ENCODE results near the gene FHIT. TPM values are rescaled to one million over a fixed set of nuclear protein-coding genes. Genes with fewer than 3 reads are reported as not detected.

FHIT gene
- total RNA-seq, 1 experiment from 2014 or later: 9.8 TPM

DNA sequence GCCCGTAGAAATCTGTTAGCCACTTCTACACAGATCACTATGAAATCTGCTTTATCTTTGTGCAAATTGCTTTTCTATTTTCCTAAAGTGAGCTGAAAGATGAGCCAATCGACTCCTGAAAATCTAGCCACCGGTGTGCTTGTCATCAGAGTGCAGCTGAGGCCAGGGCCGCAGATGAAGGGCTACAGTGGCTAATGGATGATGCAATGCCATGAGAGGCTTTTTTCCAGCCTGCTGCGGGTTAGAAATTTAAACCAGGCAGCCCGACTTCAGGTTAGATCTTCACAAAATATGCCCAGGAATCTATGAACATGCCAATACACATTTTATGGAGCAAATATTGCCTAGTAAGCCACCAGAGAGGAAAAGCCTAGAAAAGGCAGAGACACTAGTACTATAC, 1253.2 kb downstream of the FHIT start:
- CTCF ChIA-PET: no interaction called here

GRCh38 chr3:59997583-59997982, 1253.7 kb downstream of the FHIT start:
- ChIA-PET CTCF (no interaction called here), POLR2A (ENCODE audit: unreplicated experiment) (no interaction called here)
- no peaks in the 10 kb centered on the region for H3K4me1 ChIP-seq (replicated peaks; ENCODE audit: insufficient read depth)
- TF ChIP-seq CTCF (conservative IDR thresholded peaks at IDR 0.05) (no peak), EZH2 (IDR thresholded peaks at IDR 0.05; ENCODE audit: low read depth) (no peak)
- H3K4me3 ChIP-seq: no peak overlapping the region
- H3K27me3 ChIP-seq (ENCODE audit: insufficient read depth, low read depth): no peaks in the 10 kb centered on the region
- no peaks in the 10 kb centered on the region for H3K9me2 ChIP-seq (ENCODE audit: insufficient read depth)
- H4K20me1 ChIP-seq (ENCODE audit: insufficient read depth): no peaks in the 10 kb centered on the region
- BruUV-seq (replicated peaks): no TSS peak
- DNase-seq: no peak
- H3K79me2 ChIP-seq (ENCODE audit: low read depth): no peaks in the 10 kb centered on the region
- no peaks in the 10 kb centered on the region for H3K36me3 ChIP-seq (ENCODE audit: low read depth)
- H2AFZ ChIP-seq: no peak overlapping the region
- no peaks in the 10 kb centered on the region for H3K9me3 ChIP-seq (ENCODE audit: insufficient read depth, low read depth)
- H3K4me2 ChIP-seq: no peak overlapping the region
- no peaks in the 10 kb centered on the region for H3F3A ChIP-seq (ENCODE audit: insufficient read depth, low read depth)
- H3K27ac ChIP-seq: no peak overlapping the region
- intact Hi-C loops (cut with micrococcal nuclease; ENCODE audit: unreplicated experiment): no loop called here

More for the DNA sequence above, 1253.2 kb downstream of the FHIT start:
- no peak overlapping the region for H3K4me2 ChIP-seq
- DNase-seq: no peak
- no peak overlapping the region for H2AFZ ChIP-seq
- no peaks in the 10 kb centered on the region for H4K20me1 ChIP-seq (ENCODE audit: insufficient read depth)
- no peaks in the 10 kb centered on the region for H3K9me3 ChIP-seq (ENCODE audit: insufficient read depth, low read depth)
- no peak overlapping the region for H3K27ac ChIP-seq
- H3K9me2 ChIP-seq (ENCODE audit: insufficient read depth): no peaks in the 10 kb centered on the region
- no peaks in the 10 kb centered on the region for H3K4me1 ChIP-seq (replicated peaks; ENCODE audit: insufficient read depth)
- H3K4me3 ChIP-seq: no peak overlapping the region
- no peak for TF ChIP-seq EZH2 (IDR thresholded peaks at IDR 0.05; ENCODE audit: low read depth)
- no peak for TF ChIP-seq CTCF (conservative IDR thresholded peaks at IDR 0.05)
- H3K27me3 ChIP-seq (ENCODE audit: insufficient read depth, low read depth): no peaks in the 10 kb centered on the region
- no peaks in the 10 kb centered on the region for H3K36me3 ChIP-seq (ENCODE audit: low read depth)
- intact Hi-C loops (cut with micrococcal nuclease; ENCODE audit: unreplicated experiment): no loop called here
- H3F3A ChIP-seq (ENCODE audit: insufficient read depth, low read depth): no peaks in the 10 kb centered on the region
- POLR2A ChIA-PET (ENCODE audit: unreplicated experiment): no interaction called here
- BruUV-seq (replicated peaks): no TSS peak
- no peaks in the 10 kb centered on the region for H3K79me2 ChIP-seq (ENCODE audit: low read depth)

GRCh38 chr3:59996056-59996455, 1255.2 kb downstream of the FHIT start:
- Histone ChIP-seq H2AFZ (no peak overlapping the region), H4K20me1 (ENCODE audit: insufficient read depth) (no peaks in the 10 kb centered on the region), H3K27me3 (ENCODE audit: insufficient read depth, low read depth) (no peaks in the 10 kb centered on the region), H3K9me2 (ENCODE audit: insufficient read depth) (no peaks in the 10 kb centered on the region), H3K4me1 (replicated peaks; ENCODE audit: insufficient read depth) (no peaks in the 10 kb centered on the region), H3K79me2 (ENCODE audit: low read depth) (no peaks in the 10 kb centered on the region), H3K36me3 (ENCODE audit: low read depth) (no peaks in the 10 kb centered on the region), H3K9me3 (ENCODE audit: insufficient read depth, low read depth) (no peaks in the 10 kb centered on the region), H3K4me2 (no peak overlapping the region), H3K4me3 (no peak overlapping the region), H3F3A (ENCODE audit: insufficient read depth, low read depth) (no peaks in the 10 kb centered on the region), H3K27ac (no peak overlapping the region)
- CTCF ChIA-PET: interaction anchor here (0.6 kb wide), 1 partner anchor 979 kb away, joined by 3 read pairs; no protein-coding TSS in a partner anchor
- no peak for DNase-seq
- intact Hi-C loops (cut with micrococcal nuclease; ENCODE audit: unreplicated experiment): no loop called here
- TF ChIP-seq CTCF (conservative IDR thresholded peaks at IDR 0.05): no peak
- TF ChIP-seq EZH2 (IDR thresholded peaks at IDR 0.05; ENCODE audit: low read depth): no peak
- BruUV-seq (replicated peaks): no TSS peak
- POLR2A ChIA-PET (ENCODE audit: unreplicated experiment): no interaction called here

All from PC-9 (cell line).